GM12891 (cell line): Measurements from ENCODE around the gene CELA3A.
"Not testable (repeated sequence)": the region's sequence is repeated elsewhere in the genome, so short reads cannot be mapped to it uniquely, and the experiment has no call there.

Source experiments
- POLR2A ChIP-seq: IDR thresholded peaks from 2 replicates; pipeline ENCODE4 v1.6.1; 2011; ENCODE audit warnings: low read depth, low read length, control low read depth
- POLR2AphosphoS5 ChIP-seq: IDR thresholded peaks from 2 replicates; pipeline ENCODE4 v1.6.1; 2011; ENCODE audit warnings: low read depth, low read length, control low read depth
- TAF1 ChIP-seq: IDR thresholded peaks from 2 replicates; pipeline ENCODE4 v1.6.1; 2011; ENCODE audit warnings: low read depth, low read length, control low read depth

DNA sequence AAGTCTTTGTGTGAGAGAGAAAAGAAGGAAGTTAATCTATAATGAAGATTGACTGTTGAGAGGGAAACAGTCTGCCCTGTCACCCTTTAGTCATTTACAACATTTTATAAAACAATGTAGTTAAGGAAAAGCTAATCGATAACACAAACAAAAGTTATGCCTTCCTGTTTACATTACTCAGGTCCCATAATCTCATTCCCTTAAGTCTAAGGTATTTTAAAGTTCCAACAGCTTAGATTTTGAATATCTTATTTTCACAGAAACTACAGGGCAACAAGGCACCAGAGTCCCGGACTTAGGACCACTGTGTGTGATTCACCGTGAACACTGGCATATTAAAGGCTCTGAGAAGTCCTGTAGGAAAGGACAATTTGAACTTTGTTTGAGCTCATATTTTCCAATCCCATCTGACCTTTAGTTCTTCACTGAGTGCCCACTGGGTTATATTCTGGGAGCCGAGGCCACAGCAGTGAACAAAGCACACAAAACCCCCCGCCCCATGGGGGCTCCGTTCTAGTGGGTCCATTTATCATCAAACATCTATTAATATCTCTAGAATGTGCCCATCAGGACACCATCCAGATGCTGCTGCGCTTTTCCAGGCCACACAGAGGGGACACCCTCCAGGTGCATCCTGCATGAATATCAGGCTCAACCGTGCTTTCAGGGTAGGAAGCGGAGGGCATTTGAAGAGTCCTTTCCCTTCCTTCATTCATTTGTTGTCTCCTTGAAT is 3.4 kb upstream of the CELA3A start:
- TF ChIP-seq POLR2AphosphoS5, POLR2A, TAF1: not testable (repeated sequence)
